Adrenal gland (tissue), 5 donors: Measurements from ENCODE around the gene GMPPA.
A peak's percentile ranks its signal among the peaks of the same experiment; 100 is the strongest.

Source experiments
- CTCF ChIP-seq, 6 experiments: fragments of 450-650 bp in 4 of 6; fragments of 200-600 bp in 2 of 6; sonication (generic) in 1 of 6; IDR thresholded peaks; 1 replicate in 5 of 6; 2 replicates in 1 of 6; pipeline versions ENCODE4 v1.5.1 to v1.8.0; 2016 to 2021; ENCODE audit warnings: antibody characterized with exemption in 6 of 6, mild to moderate bottlenecking in 2 of 6, moderate library complexity in 1 of 6
- POLR2A ChIP-seq, 2 donors: fragments of 450-650 bp; IDR thresholded peaks; one replicate each; pipeline ENCODE4 v1.6.1; 2017; ENCODE audit warnings: antibody characterized with exemption in 2 of 2, mild to moderate bottlenecking in 2 of 2, moderate library complexity in 1 of 2
- donor health status: DM: no; HTN: no; CAD: no.

GRCh38 chr2:219530048-219530963 lies 31.6 kb downstream of the GMPPA start:
- peak; percentile 94 to 99 (median 96) for TF ChIP-seq CTCF (IDR thresholded peaks at IDR 0.05)
- TF ChIP-seq POLR2A (IDR thresholded peaks at IDR 0.05) = no peak
